Fibroblast of lung (primary cell): ENCODE measurements around the gene PACRG. TPM values are rescaled to one million over a fixed set of nuclear protein-coding genes. Genes with fewer than 3 reads are reported as not detected.
A peak's percentile ranks its signal among the peaks of the same experiment; 100 is the strongest.

Experiments used
- DNase-seq, 2 donors: peaks; one replicate each; pipeline versions ENCODE4 v3.0.0 to v3.0.0-alpha.2; 2010; ENCODE audit warnings: low read depth in 2 of 2
- H2AFZ ChIP-seq: 2 replicates; pipeline ENCODE4 v1.5.1; 2012; ENCODE audit warnings: low read length, control low read depth, inconsistent platforms
- H3K27ac ChIP-seq: 2 replicates; pipeline ENCODE4 v1.5.1; 2011; ENCODE audit warnings: low read length, control low read depth; ENCODE audit not compliant: insufficient read depth
- H3K27me3 ChIP-seq: 2 replicates; pipeline ENCODE4 v1.5.1; 2011; ENCODE audit warnings: mild to moderate bottlenecking, low read length; ENCODE audit not compliant: control insufficient read depth, insufficient read depth
- H3K36me3 ChIP-seq: 2 replicates; pipeline ENCODE4 v1.5.1; 2011; ENCODE audit warnings: low read length; ENCODE audit not compliant: control insufficient read depth, insufficient read depth
- H3K4me1 ChIP-seq: 2 replicates; pipeline ENCODE4 v1.5.1; 2011; ENCODE audit warnings: low read length; ENCODE audit not compliant: control insufficient read depth, insufficient read depth; ENCODE audit errors: extremely low read depth
- H3K4me2 ChIP-seq: 2 replicates; pipeline ENCODE4 v1.5.1; 2011; ENCODE audit warnings: low read length, control low read depth; ENCODE audit not compliant: insufficient read depth; ENCODE audit errors: extremely low read depth
- H3K4me3 ChIP-seq, 4 experiments: fragments of 200-600 bp in 1 of 4; sonication (generic) in 1 of 4; replicated peaks in 1 of 4; 2 replicates each; pipeline ENCODE4 v1.5.1; 2011 to 2016; ENCODE audit warnings: low read length in 4 of 4, low read depth in 3 of 4, mild to moderate bottlenecking in 3 of 4, control low read depth in 2 of 4, inconsistent platforms in 1 of 4, mixed read lengths in 1 of 4; ENCODE audit not compliant: insufficient read depth in 1 of 4; ENCODE audit errors: control extremely low read depth in 1 of 4
- H3K79me2 ChIP-seq: 2 replicates; pipeline ENCODE4 v1.5.1; 2012; ENCODE audit warnings: mild to moderate bottlenecking, low read length, inconsistent platforms; ENCODE audit not compliant: control insufficient read depth, insufficient read depth
- H3K9ac ChIP-seq: 2 replicates; pipeline ENCODE4 v1.5.1; 2011; ENCODE audit warnings: mild to moderate bottlenecking, low read length, control low read depth; ENCODE audit not compliant: insufficient read depth
- H3K9me3 ChIP-seq: 2 replicates; pipeline ENCODE4 v1.5.1; 2012; ENCODE audit warnings: low read depth, low read length; ENCODE audit not compliant: control insufficient read depth, insufficient read depth
- H4K20me1 ChIP-seq: 2 replicates; pipeline ENCODE4 v1.5.1; 2011; ENCODE audit warnings: low read length; ENCODE audit not compliant: control insufficient read depth, insufficient read depth; ENCODE audit errors: extremely low read depth
- CTCF ChIP-seq, 2 donors: IDR thresholded peaks in 1 of 2; conservative IDR thresholded peaks in 1 of 2; 1 replicate in 1 of 2; 2 replicates in 1 of 2; pipeline ENCODE4 v1.5.1; 2011 to 2012; ENCODE audit warnings: low read length in 2 of 2, control low read depth in 1 of 2, inconsistent platforms in 1 of 2, low read depth in 1 of 2, mild to moderate bottlenecking in 1 of 2
- EZH2 ChIP-seq: IDR thresholded peaks from 2 replicates; pipeline ENCODE4 v1.5.1; 2012; ENCODE audit warnings: low read length, control low read depth, mild to moderate bottlenecking; ENCODE audit errors: missing control alignments
- polyA plus RNA-seq, 2 donors: library from polyadenylated mRNA; depleted of rRNA in 1 of 2; stranded (reverse) in 1 of 2; unstranded in 1 of 2; fragments of >200 nt; gene quantifications; 2 replicates each; pipeline ENCODE4 v1.2.1, GENCODE V29; 2011 to 2012; ENCODE audit warnings: missing spikeins in 1 of 2
- total RNA-seq: library from RNA; depleted of rRNA; stranded (reverse); fragments of >200 nt; gene quantifications from 2 replicates; pipeline ENCODE4 v1.2.1, GENCODE V29; 2014

Gene PACRG
- total and polyA plus RNA-seq, 2 donors (not counting 1 experiment from before 2014, with no cell fraction given): 0.30 to 0.66 TPM

GRCh38 chr6:163083141-163083540 lies 355.4 kb downstream of the PACRG start:
- H3K79me2 ChIP-seq: no peaks in the 10 kb centered on the region
- H3K4me3 ChIP-seq: no peak overlapping the region
- H3K9me3 ChIP-seq: no peaks in the 10 kb centered on the region
- H3K27me3 ChIP-seq: no peaks in the 10 kb centered on the region
- no peak overlapping the region for H3K4me2 ChIP-seq
- H4K20me1 ChIP-seq: no peaks in the 10 kb centered on the region
- no peak overlapping the region for H3K9ac ChIP-seq
- no peak overlapping the region for H2AFZ ChIP-seq
- no peak for DNase-seq
- H3K36me3 ChIP-seq: no peaks in the 10 kb centered on the region
- no peaks in the 10 kb centered on the region for H3K4me1 ChIP-seq
- TF ChIP-seq EZH2 (no peak), CTCF (conservative IDR thresholded peaks at IDR 0.05 in 1 of 2, IDR thresholded peaks at IDR 0.05 in 1 of 2; ENCODE audit: low read depth in 1 of 2, low read length in 2 of 2) (no peak)
- H3K27ac ChIP-seq: no peak overlapping the region

- Histone ChIP-seq H3K79me2 (no peaks in the 10 kb centered on the region), H3K9ac (no peak overlapping the region), H3K27me3 (no peaks in the 10 kb centered on the region), H3K4me3 (no peak overlapping the region), H3K36me3 (no peaks in the 10 kb centered on the region), H3K4me2 (no peak overlapping the region), H3K9me3 (no peaks in the 10 kb centered on the region), H3K27ac (no peak overlapping the region), H3K4me1 (no peaks in the 10 kb centered on the region), H2AFZ (no peak overlapping the region), H4K20me1 (no peaks in the 10 kb centered on the region)
- TF ChIP-seq EZH2 (no peak), CTCF (conservative IDR thresholded peaks at IDR 0.05 in 1 of 2, IDR thresholded peaks at IDR 0.05 in 1 of 2; ENCODE audit: low read depth in 1 of 2, low read length in 2 of 2) (no peak)
- DNase-seq: no peak
These were observed 357.7 kb downstream of the PACRG start for GRCh38 chr6:163085426-163085825.

GRCh38 chr6:163085861-163086623 lies 358.3 kb downstream of the PACRG start:
- Histone ChIP-seq H4K20me1 (no peaks in the 10 kb centered on the region), H3K4me2 (no peak overlapping the region), H3K9me3 (no peaks in the 10 kb centered on the region), H3K9ac (no peak overlapping the region), H3K4me3 (no peak overlapping the region), H3K4me1 (no peaks in the 10 kb centered on the region), H3K27ac (no peak overlapping the region), H3K36me3 (no peaks in the 10 kb centered on the region), H3K79me2 (no peaks in the 10 kb centered on the region), H2AFZ (no peak overlapping the region), H3K27me3 (no peaks in the 10 kb centered on the region)
- TF ChIP-seq CTCF (conservative IDR thresholded peaks at IDR 0.05 in 1 of 2, IDR thresholded peaks at IDR 0.05 in 1 of 2; ENCODE audit: low read depth in 1 of 2, low read length in 2 of 2): no peak
- no peak for TF ChIP-seq EZH2
- peak in 1 of 2 donors; percentile 9 for DNase-seq
